Measurements from ENCODE around the gene CDCP1.

GRCh38 chr3:45123581-45124269, 22.5 kb downstream of the CDCP1 start:
- TF ChIP-seq, protein P1, sequence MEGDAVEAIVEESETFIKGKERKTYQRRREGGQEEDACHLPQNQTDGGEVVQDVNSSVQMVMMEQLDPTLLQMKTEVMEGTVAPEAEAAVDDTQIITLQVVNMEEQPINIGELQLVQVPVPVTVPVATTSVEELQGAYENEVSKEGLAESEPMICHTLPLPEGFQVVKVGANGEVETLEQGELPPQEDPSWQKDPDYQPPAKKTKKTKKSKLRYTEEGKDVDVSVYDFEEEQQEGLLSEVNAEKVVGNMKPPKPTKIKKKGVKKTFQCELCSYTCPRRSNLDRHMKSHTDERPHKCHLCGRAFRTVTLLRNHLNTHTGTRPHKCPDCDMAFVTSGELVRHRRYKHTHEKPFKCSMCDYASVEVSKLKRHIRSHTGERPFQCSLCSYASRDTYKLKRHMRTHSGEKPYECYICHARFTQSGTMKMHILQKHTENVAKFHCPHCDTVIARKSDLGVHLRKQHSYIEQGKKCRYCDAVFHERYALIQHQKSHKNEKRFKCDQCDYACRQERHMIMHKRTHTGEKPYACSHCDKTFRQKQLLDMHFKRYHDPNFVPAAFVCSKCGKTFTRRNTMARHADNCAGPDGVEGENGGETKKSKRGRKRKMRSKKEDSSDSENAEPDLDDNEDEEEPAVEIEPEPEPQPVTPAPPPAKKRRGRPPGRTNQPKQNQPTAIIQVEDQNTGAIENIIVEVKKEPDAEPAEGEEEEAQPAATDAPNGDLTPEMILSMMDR (IDR thresholded peaks at IDR 0.05) = no peak
- no peak for TF ChIP-seq POLR2A (IDR thresholded peaks at IDR 0.05)

Data from right lobe of liver (tissue), 4 donors.